WERI-Rb-1 (cell line): Measurements from ENCODE around the gene DDX10.

Experiments
- DNase-seq: peaks from one replicate; pipeline ENCODE4 v3.0.0-alpha.2; 2020
- H3K27ac ChIP-seq: fragments of 250-450 bp; sonication (Bioruptor Pico); 2 replicates; pipeline ENCODE4 v1.5.1; 2020; ENCODE audit warnings: mild to moderate bottlenecking, moderate library complexity
- H3K27me3 ChIP-seq: fragments of 250-450 bp; sonication (Bioruptor Pico); 2 replicates; pipeline ENCODE4 v1.5.1; 2021; ENCODE audit warnings: mild to moderate bottlenecking, low read depth, moderate library complexity; ENCODE audit not compliant: insufficient read depth, severe bottlenecking
- H3K36me3 ChIP-seq: fragments of 250-450 bp; sonication (Bioruptor Pico); 2 replicates; pipeline ENCODE4 v1.5.1; 2020; ENCODE audit warnings: mild to moderate bottlenecking, moderate library complexity
- H3K4me3 ChIP-seq: 2 replicates; pipeline ENCODE4 v1.5.1; 2011; ENCODE audit warnings: low read depth, mild to moderate bottlenecking, control low read depth, low read length
- H3K9me3 ChIP-seq: fragments of 250-450 bp; sonication (Bioruptor Pico); 2 replicates; pipeline ENCODE4 v1.5.1; 2021; ENCODE audit warnings: mild to moderate bottlenecking, moderate library complexity; ENCODE audit not compliant: severe bottlenecking
- TF ChIP-seq, protein P1 (sequence below): IDR thresholded peaks from 2 replicates; pipeline ENCODE4 v1.5.1; 2011; ENCODE audit warnings: low read depth, mild to moderate bottlenecking, control low read depth, inconsistent platforms, low read length

DDX10 gene

DNA sequence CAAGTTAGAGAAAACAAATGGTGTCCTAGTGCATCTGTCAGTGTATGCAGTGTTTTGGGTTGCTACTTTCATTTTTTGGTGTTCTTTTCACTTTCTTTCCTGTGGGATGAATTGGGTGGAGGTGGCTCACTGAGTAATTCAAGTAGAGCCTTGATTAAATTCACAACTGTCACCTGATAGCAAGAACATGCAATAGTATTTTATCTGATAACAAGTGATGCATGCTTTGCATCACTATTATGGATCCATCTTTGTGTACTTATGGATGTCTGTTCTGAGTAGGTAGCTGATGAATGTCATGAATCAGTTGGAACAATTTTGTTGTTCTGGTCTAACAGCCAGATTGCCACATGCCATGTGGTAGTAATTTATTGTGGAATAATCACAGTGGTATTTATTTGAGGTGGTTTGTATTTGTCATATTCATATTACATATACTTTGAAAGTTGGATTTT is 87.5 kb downstream of the DDX10 start:
- DNase-seq: no peak
- TF ChIP-seq, protein P1, sequence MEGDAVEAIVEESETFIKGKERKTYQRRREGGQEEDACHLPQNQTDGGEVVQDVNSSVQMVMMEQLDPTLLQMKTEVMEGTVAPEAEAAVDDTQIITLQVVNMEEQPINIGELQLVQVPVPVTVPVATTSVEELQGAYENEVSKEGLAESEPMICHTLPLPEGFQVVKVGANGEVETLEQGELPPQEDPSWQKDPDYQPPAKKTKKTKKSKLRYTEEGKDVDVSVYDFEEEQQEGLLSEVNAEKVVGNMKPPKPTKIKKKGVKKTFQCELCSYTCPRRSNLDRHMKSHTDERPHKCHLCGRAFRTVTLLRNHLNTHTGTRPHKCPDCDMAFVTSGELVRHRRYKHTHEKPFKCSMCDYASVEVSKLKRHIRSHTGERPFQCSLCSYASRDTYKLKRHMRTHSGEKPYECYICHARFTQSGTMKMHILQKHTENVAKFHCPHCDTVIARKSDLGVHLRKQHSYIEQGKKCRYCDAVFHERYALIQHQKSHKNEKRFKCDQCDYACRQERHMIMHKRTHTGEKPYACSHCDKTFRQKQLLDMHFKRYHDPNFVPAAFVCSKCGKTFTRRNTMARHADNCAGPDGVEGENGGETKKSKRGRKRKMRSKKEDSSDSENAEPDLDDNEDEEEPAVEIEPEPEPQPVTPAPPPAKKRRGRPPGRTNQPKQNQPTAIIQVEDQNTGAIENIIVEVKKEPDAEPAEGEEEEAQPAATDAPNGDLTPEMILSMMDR: no peak
- Histone ChIP-seq H3K9me3 (no peaks in the 10 kb centered on the region), H3K27me3 (no peaks in the 10 kb centered on the region), H3K36me3 (no peaks in the 10 kb centered on the region), H3K4me3 (no peak overlapping the region), H3K27ac (no peak overlapping the region)

DNA sequence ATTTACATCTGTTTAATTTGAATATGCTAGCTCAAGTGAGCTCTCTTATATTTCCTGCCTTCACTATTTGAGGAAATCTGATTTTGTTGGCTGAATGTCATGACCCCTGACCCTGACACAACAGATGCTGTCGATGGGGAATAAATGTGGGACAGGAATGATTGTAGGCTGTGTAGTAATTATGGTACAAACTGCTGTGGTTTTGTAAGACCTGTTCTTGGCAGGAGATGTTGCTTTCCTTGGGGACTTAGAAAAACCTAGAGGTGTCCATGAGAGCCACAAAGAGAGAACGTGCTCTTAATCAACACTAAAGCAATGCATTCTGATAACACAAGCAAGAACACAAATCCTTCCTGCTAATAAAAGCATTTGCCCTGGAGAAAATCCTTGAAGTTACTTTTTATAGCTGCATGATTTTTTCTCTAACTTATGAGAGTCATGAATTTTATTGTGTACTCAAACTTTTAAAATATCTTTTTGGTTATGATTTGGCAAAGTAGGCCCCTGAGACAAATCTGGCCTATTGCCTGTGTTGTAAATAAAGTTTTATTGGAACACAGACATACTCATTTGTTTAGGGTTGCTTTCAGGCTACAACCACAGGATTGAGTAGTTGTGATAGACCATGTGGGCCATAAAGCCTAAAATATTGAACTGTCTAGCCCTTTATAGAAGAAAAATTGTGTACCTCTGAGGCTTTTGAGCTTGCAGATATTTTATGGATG is 90.2 kb downstream of the DDX10 start:
- H3K9me3 ChIP-seq: no peaks in the 10 kb centered on the region
- no peaks in the 10 kb centered on the region for H3K27me3 ChIP-seq
- DNase-seq: no peak
- H3K4me3 ChIP-seq: no peak overlapping the region
- H3K36me3 ChIP-seq: no peaks in the 10 kb centered on the region
- H3K27ac ChIP-seq: no peak overlapping the region
- TF ChIP-seq, protein P1: no peak

DNA sequence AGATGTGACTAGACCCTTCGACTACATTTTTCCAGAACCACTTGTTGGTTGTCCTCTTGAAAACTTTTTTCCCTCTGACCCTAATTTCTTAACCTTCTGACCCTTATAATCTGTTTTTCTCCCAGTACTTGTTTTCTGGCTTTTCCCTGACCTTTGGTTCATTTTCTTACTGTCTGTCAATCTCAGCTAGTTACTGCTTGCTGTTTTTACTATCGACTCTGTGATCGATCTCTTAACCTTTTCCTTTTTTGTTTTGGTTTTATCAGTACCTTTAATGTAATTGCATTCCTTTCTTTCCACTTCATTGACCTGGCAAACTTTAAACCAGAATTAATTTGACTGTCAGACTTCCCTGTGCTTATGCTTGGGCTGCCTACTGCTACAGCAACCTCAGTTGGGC is 92.8 kb downstream of the DDX10 start:
- TF ChIP-seq, protein P1: no peak
- Histone ChIP-seq H3K27me3 (no peaks in the 10 kb centered on the region), H3K36me3 (no peaks in the 10 kb centered on the region), H3K27ac (no peak overlapping the region), H3K9me3 (no peaks in the 10 kb centered on the region), H3K4me3 (no peak overlapping the region)
- no peak for DNase-seq

DNA sequence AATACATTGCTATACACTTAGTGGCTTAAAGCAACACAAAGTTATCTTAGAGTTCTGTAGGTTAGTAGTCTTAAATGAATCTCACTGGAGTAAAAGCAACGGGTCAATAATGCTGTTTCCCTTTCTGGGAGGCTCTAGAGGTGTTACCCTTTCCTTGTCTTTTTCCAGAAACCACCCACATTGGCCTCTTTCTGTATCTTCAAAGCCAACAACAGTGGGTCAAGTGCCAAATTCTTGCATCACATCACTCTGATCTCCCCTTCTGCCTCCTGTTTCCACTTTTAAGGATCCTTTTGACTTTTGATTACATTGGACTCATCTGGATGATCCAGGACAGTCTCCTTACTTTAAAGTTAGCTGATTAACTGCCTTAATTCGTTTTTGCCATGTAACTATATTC is 93.6 kb downstream of the DDX10 start:
- H3K9me3 ChIP-seq: no peaks in the 10 kb centered on the region
- no peaks in the 10 kb centered on the region for H3K36me3 ChIP-seq
- TF ChIP-seq, protein P1: no peak
- no peaks in the 10 kb centered on the region for H3K27me3 ChIP-seq
- H3K4me3 ChIP-seq: no peak overlapping the region
- H3K27ac ChIP-seq: no peak overlapping the region
- DNase-seq: no peak

DNA sequence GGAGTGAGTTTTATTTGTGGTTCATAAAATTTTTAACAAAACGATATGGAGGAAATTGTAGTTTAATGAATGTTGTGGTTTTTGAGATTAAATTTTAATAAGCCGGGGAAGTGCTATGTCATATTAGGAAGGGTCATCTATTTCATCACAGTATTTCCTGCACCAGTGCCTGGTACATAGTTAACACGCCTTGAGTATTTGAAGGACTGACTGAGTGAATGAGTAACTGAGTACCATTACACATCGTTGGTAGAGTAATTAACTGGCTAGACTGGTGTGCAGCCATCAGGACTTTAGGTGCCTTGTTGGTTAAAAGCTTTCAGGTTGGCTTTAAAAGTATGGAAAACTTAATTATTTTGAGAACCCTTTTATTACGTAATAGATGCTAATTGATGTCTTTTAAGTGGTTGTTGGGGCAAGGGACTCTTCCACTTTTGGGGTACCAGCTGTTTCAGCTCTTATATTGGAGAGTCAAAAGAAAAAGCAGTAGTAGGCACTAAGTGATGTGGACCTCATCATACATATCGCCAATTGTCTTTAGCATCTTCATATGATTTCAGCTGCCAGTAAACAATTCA is 101.8 kb downstream of the DDX10 start:
- no peak for DNase-seq
- TF ChIP-seq, protein P1: no peak
- no peak overlapping the region for H3K27ac ChIP-seq
- no peaks in the 10 kb centered on the region for H3K27me3 ChIP-seq
- H3K36me3 ChIP-seq: no peaks in the 10 kb centered on the region
- no peaks in the 10 kb centered on the region for H3K9me3 ChIP-seq
- H3K4me3 ChIP-seq: no peak overlapping the region
